ES-I3 (cell line): ENCODE measurements around the gene MSH5.

ENCODE experiments used
- H3K36me3 ChIP-seq: 2 replicates; pipeline ENCODE4 v1.6.1; 2013; ENCODE audit warnings: mild to moderate bottlenecking, low read length, control low read depth, moderate library complexity; ENCODE audit not compliant: insufficient read depth
- H3K4me1 ChIP-seq: 2 replicates; pipeline ENCODE4 v1.6.1; 2013; ENCODE audit warnings: mild to moderate bottlenecking, control low read depth, low read length; ENCODE audit not compliant: insufficient read depth
- H3K9ac ChIP-seq: 2 replicates; pipeline ENCODE4 v1.6.1; 2013; ENCODE audit warnings: low read depth, mild to moderate bottlenecking, low read length, moderate library complexity
- H3K9me3 ChIP-seq: 2 replicates; pipeline ENCODE4 v1.6.1; 2013; ENCODE audit warnings: mild to moderate bottlenecking, low read length, moderate library complexity; ENCODE audit not compliant: control insufficient read depth, insufficient read depth

MSH5 gene

GRCh38 chr6:31739639-31740396, at the start of gene MSH5:
MSH5 (plus strand) TSS chr6:31740005; CDS start chr6:31740467, 462 bp downstream.
- Histone ChIP-seq H3K9ac (peak within 1 kb of the TSS; percentile 80), H3K4me1 (peaks cover 14% of the 10 kb centered on the region), H3K9me3 (no peaks in the 10 kb centered on the region), H3K36me3 (peaks cover 17% of the 10 kb centered on the region)

GRCh38 chr6:31690231-31691077, 49.4 kb upstream of the MSH5 start:
- peaks cover 6% of the 10 kb centered on the region; the same call in 1 of the 2 replicates for H3K4me1 ChIP-seq
- H3K36me3 ChIP-seq, result peaks cover 15% of the 10 kb centered on the region
- H3K9ac ChIP-seq, result no peak overlapping the region

DNA sequence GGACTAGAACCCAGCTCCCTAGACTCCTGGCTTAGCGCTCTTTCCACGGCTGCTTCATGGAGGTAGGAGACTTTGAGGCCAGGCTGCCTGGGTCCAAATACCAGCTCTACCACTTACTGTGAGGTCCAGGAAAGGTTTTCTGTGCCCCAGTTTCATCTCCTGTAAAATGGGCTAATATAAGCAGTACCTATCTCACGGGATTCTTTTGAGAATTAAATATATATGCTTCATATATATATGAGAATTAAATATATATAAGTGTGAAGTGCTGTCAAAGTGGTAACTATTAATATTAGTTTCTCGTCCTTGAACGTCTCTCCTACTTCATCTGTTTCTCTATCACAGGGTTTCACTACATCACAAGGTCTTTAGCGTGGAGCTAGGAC, 48.7 kb upstream of the MSH5 start:
- H3K9me3 ChIP-seq, result no peaks in the 10 kb centered on the region
- H3K4me1 ChIP-seq, result peaks cover 6% of the 10 kb centered on the region; the same call in 1 of the 2 replicates
- H3K9ac ChIP-seq, result no peak overlapping the region
- peaks cover 15% of the 10 kb centered on the region for H3K36me3 ChIP-seq

More at GRCh38 chr6:31690231-31691077, 49.4 kb upstream of the MSH5 start:
- no peaks in the 10 kb centered on the region for H3K9me3 ChIP-seq

- Histone ChIP-seq H3K9me3 (no peaks in the 10 kb centered on the region), H3K36me3 (peaks cover 15% of the 10 kb centered on the region), H3K4me1 (peaks cover 6% of the 10 kb centered on the region; the same call in 1 of the 2 replicates), H3K9ac (no peak overlapping the region)
Observed at GRCh38 chr6:31691564-31692108, 48.2 kb upstream of the MSH5 start.

DNA sequence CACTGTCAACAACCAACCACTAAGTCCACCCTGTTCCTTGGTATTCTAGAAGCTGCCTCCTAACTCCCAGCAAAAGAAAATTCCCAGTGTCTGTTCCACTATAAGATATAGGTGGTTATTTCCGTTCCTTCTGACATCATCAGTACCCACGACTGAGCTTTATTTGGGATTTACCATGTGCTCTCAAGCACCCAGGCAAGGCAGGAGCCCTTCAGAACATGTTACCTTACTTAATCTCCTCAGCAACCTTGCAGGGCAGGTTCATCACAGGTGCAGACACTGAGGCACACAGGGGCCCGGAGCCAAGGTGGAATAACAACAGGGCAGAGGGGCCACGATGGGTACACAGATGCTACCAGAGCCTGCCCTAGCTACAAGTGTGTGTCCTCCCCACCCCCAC, 47.5 kb upstream of the MSH5 start:
- no peak overlapping the region for H3K9ac ChIP-seq
- peaks cover 15% of the 10 kb centered on the region for H3K36me3 ChIP-seq
- peaks cover 6% of the 10 kb centered on the region; the same call in 1 of the 2 replicates for H3K4me1 ChIP-seq
- no peaks in the 10 kb centered on the region for H3K9me3 ChIP-seq

- H3K9me3 ChIP-seq, result no peaks in the 10 kb centered on the region
- H3K4me1 ChIP-seq, result peaks cover 6% of the 10 kb centered on the region; the same call in 1 of the 2 replicates
- H3K9ac ChIP-seq, result no peak overlapping the region
- peaks cover 13% of the 10 kb centered on the region for H3K36me3 ChIP-seq
Observed at GRCh38 chr6:31692886-31693285, 46.9 kb upstream of the MSH5 start.

DNA sequence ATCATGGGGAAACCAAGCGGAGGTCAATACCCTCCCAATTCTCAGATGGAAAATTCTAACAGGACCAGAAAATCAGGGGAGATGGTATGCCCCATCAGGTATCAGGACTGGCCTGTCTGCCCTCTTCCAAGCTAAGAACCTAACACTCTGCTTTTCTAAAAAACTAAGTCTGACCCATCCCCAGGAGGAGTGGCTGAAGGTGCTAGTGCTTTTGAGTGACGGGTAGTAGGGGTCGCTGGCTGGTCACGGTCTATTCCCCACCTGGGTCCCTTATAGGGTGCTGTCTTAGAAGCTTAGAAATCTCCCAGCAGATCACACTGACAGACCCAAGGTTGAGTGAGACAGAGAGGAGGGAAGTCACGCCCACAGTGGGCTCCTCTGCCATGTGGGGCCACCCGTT, 46.3 kb upstream of the MSH5 start:
- H3K9me3 ChIP-seq, result no peaks in the 10 kb centered on the region
- H3K9ac ChIP-seq, result no peak overlapping the region
- H3K4me1 ChIP-seq, result peaks cover 6% of the 10 kb centered on the region; the same call in 1 of the 2 replicates
- H3K36me3 ChIP-seq, result peaks cover 8% of the 10 kb centered on the region

DNA sequence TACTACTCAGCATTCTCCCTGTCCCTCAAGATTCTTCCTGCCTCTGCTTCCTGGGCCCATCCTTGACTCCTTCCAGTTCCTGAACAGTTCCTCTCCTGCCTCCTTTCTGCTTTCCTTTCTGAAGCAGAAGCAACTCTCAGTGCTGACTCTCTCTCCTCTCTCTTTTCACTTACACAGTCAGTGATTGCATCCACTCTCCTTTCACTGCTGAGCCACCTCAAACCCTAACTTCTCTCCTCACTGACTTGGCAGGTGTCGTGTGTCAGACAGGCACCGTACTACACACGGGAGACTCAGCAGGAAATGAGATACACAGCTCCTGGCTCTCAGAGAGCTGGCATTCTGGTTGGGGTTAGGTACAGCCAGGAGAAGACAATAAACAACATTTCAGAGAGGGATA, 42.2 kb upstream of the MSH5 start:
- Histone ChIP-seq H3K36me3 (peaks cover 3% of the 10 kb centered on the region; the same call in 1 of the 2 replicates), H3K9me3 (no peaks in the 10 kb centered on the region), H3K9ac (no peak overlapping the region), H3K4me1 (peaks cover 7% of the 10 kb centered on the region; the same call in 1 of the 2 replicates)

DNA sequence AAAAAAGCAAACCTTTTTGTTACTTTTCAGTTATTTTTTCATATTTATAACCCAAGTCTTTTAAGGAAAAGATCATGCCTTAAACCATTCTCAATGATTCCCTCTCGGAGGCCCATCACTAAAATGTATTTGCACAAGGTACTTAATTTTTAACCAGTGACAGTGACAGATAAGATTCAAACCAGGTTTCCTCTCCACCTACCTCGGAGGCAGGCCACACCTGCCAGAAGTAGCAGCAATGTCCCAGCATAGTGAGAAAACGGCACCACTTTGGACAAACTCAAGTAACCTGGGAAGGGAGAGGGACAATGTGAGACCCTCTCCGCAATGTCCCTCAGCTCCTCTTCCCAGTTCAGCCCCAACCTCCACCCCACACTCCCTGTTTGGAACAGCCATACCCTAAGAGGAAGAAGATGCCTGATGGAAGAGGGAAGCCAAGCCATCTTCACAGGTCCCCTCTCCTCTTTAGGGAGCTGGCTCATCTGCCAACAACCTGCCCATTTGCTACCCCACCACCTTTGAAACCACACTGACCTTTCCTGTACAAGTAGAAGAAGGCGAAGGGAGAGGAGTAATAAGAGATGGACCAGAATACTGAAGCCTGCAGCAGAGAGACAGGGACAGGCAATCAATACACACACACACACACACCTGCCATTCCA, 38.9 kb upstream of the MSH5 start:
- no peaks in the 10 kb centered on the region for H3K9me3 ChIP-seq
- no peak overlapping the region for H3K9ac ChIP-seq
- peaks cover 7% of the 10 kb centered on the region; the same call in 1 of the 2 replicates for H3K4me1 ChIP-seq
- 0 out of 2 replicates have a peak, but pooled peaks cover 3% of the 10 kb centered on the region for H3K36me3 ChIP-seq

DNA sequence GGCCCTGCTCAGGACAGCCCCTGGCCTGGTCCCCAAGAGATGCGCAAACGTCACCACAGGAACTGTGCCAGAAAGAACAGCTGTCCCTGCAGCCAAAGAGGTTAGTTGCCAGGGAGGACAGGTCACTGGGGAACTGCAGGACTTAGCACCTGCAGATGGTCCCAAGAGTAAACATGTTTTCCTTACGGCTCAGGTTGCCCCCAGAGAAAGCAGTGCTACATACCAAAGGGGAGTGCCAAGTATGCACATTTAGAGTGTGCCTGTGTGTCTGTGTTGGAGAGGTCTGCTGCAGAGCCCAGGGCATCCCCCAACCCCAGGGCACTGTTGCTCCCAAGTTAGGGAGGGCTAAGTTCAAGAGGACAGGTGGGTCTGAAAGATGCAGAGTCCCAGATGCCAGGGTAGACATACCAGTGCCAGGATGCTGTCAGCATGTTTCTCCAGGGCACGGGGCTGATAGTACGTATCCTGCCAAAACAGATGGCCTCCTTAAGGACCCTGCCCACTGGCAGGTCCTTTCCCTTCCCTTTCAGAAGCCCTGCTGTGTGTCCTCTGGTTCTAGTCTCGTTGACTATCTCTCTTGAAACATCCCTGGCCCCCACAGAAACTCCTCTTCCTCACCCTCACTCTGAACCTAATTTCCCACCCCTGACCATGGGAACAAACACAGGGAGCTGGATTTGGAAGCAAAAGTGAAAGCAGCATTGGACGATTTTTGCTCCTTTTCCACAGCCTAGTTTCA, 38.0 kb upstream of the MSH5 start:
- Histone ChIP-seq H3K4me1 (peaks cover 7% of the 10 kb centered on the region; the same call in 1 of the 2 replicates), H3K9ac (peak overlapping the region; percentile 69), H3K36me3 (0 out of 2 replicates have a peak, but pooled peaks cover 3% of the 10 kb centered on the region), H3K9me3 (no peaks in the 10 kb centered on the region)

- Histone ChIP-seq H3K9me3 (no peaks in the 10 kb centered on the region), H3K4me1 (peaks cover 7% of the 10 kb centered on the region; the same call in 1 of the 2 replicates), H3K36me3 (0 out of 2 replicates have a peak, but pooled peaks cover 3% of the 10 kb centered on the region), H3K9ac (peak overlapping the region; percentile 69)
Observed at GRCh38 chr6:31702405-31702818, 37.4 kb upstream of the MSH5 start.

GRCh38 chr6:31702819-31703716, 36.7 kb upstream of the MSH5 start, which contains the start of gene ABHD16A:
ABHD16A (minus strand) TSS chr6:31703324; CDS start chr6:31703281, 43 bp downstream.
- no peaks in the 10 kb centered on the region for H3K9me3 ChIP-seq
- 0 out of 2 replicates have a peak, but pooled peaks cover 3% of the 10 kb centered on the region for H3K36me3 ChIP-seq
- peaks cover 7% of the 10 kb centered on the region; the same call in 1 of the 2 replicates for H3K4me1 ChIP-seq
- peak within 1 kb of the TSS; percentile 69 for H3K9ac ChIP-seq
